Spleen (tissue), 11 donors: ENCODE results near the gene SCGB1A1. TPM values are rescaled to one million over a fixed set of nuclear protein-coding genes. Genes with fewer than 3 reads are reported as not detected.
A peak's percentile ranks its signal among the peaks of the same experiment; 100 is the strongest.

ENCODE experiments used
- DNase-seq: peaks from one replicate; pipeline ENCODE4 v3.0.0-alpha.2; 2020
- H3K27ac ChIP-seq, 8 donors: fragments of 200-600 bp; sonication (generic) in 7 of 8; 1 replicate in 4 of 8; 2 replicates in 4 of 8; pipeline versions ENCODE4 v1.5.0 to v1.8.0; 2016 to 2021; ENCODE audit warnings: inconsistent platforms in 4 of 8, mild to moderate bottlenecking in 4 of 8, moderate library complexity in 1 of 8
- H3K27me3 ChIP-seq, 7 donors: fragments of 200-600 bp; sonication (generic) in 6 of 7; replicated peaks in 1 of 7; 1 replicate in 4 of 7; 2 replicates in 3 of 7; pipeline versions ENCODE4 v1.5.0 to v1.8.0; 2016 to 2021; ENCODE audit warnings: inconsistent platforms in 3 of 7, mild to moderate bottlenecking in 1 of 7
- H3K36me3 ChIP-seq, 6 donors: fragments of 200-600 bp; sonication (generic) in 5 of 6; 1 replicate in 4 of 6; 2 replicates in 2 of 6; pipeline versions ENCODE4 v1.5.0 to v1.8.0; 2016 to 2021; ENCODE audit warnings: inconsistent platforms in 2 of 6
- H3K4me1 ChIP-seq, 6 donors: fragments of 200-600 bp; sonication (generic) in 5 of 6; 1 replicate in 3 of 6; 2 replicates in 3 of 6; pipeline versions ENCODE4 v1.5.0 to v1.8.0; 2016 to 2021; ENCODE audit warnings: inconsistent platforms in 3 of 6
- H3K4me3 ChIP-seq, 8 donors: fragments of 200-600 bp; sonication (generic) in 7 of 8; 1 replicate in 4 of 8; 2 replicates in 4 of 8; pipeline versions ENCODE4 v1.5.0 to v1.8.0; 2016 to 2021; ENCODE audit warnings: inconsistent platforms in 4 of 8, mild to moderate bottlenecking in 4 of 8, moderate library complexity in 2 of 8
- H3K9me3 ChIP-seq, 8 donors: fragments of 200-600 bp; sonication (generic) in 7 of 8; 1 replicate in 4 of 8; 2 replicates in 4 of 8; pipeline versions ENCODE4 v1.5.0 to v1.8.0; 2016 to 2021; ENCODE audit warnings: inconsistent platforms in 4 of 8
- POLR2A ChIP-seq, 3 donors: fragments of 450-650 bp; IDR thresholded peaks; one replicate each; pipeline ENCODE4 v1.5.1; 2017; ENCODE audit warnings: antibody characterized with exemption in 3 of 3, mild to moderate bottlenecking in 1 of 3
- POLR2AphosphoS5 ChIP-seq, 3 donors: sonication (generic); formaldehyde crosslinking; IDR thresholded peaks; one replicate each; pipeline ENCODE4 v1.5.1; 2017; ENCODE audit warnings: antibody characterized with exemption in 3 of 3
- WGBS, 5 donors: extraction: QIAGEN DNeasy Blood & Tissue Kit in 3 of 5; methylation state at CpG; one replicate each; pipeline versions ENCODE4 v1.1.5 to v1.1.7; 2013 to 2018; 5-methylcytosine and 5-hydroxymethylcytosine counted together
- intact Hi-C: fragments of 100-400 bp; cut with DNase I; formaldehyde crosslinking; loops from one replicate; pipeline ENCODE4 v1.15.0; 2023; ENCODE audit warnings: low total_unique reads
- polyA plus RNA-seq, 3 donors: library from polyadenylated mRNA; stranded (reverse); fragments of 200-250 nt; gene quantifications; one replicate each; pipeline ENCODE4 v1.2.1, GENCODE V29; 2013
- total RNA-seq, 7 donors: library from RNA; depleted of rRNA in 3 of 7; stranded (reverse); fragments of >200 nt in 3 of 7; fragmentation: NEBNext Ultra II Directional in 4 of 7; extraction: Animal tissue kit (Norgen Biotek cat#: 25700) in 4 of 7; gene quantifications; one replicate each; pipeline versions ENCODE4 v1.1.0 to v1.2.1, GENCODE V29; 2016 to 2021
- TF ChIP-seq, protein P1 (sequence below), 11 experiments: fragments of 200-600 bp in 7 of 11; fragments of 450-650 bp in 4 of 11; sonication (generic) in 4 of 11; IDR thresholded peaks in 8 of 11; conservative IDR thresholded peaks in 3 of 11; 1 replicate in 7 of 11; 2 replicates in 4 of 11; pipeline versions ENCODE4 v1.4.0 to v1.8.0; 2016 to 2021; ENCODE audit warnings: antibody characterized with exemption in 11 of 11, inconsistent platforms in 4 of 11, mild to moderate bottlenecking in 1 of 11
- donor health status: healthy with polysubstance abuse.
- donor health status: DM: no; HTN: no; CAD: no; lungs with moderate emphysema.
- donor health status: DM: no; HTN: no; CAD: no.
- donor health status: Bipolar disorder and iron deficiency.
- donor health status: healthy.
- donor health status: DM: no; HTN: no; CAD: no.
- donor health status: DM: yes; HTN: yes; CAD: no.

Gene SCGB1A1
- total and polyA plus RNA-seq, 10 donors, result 0.35 TPM; not detected in 9

DNA sequence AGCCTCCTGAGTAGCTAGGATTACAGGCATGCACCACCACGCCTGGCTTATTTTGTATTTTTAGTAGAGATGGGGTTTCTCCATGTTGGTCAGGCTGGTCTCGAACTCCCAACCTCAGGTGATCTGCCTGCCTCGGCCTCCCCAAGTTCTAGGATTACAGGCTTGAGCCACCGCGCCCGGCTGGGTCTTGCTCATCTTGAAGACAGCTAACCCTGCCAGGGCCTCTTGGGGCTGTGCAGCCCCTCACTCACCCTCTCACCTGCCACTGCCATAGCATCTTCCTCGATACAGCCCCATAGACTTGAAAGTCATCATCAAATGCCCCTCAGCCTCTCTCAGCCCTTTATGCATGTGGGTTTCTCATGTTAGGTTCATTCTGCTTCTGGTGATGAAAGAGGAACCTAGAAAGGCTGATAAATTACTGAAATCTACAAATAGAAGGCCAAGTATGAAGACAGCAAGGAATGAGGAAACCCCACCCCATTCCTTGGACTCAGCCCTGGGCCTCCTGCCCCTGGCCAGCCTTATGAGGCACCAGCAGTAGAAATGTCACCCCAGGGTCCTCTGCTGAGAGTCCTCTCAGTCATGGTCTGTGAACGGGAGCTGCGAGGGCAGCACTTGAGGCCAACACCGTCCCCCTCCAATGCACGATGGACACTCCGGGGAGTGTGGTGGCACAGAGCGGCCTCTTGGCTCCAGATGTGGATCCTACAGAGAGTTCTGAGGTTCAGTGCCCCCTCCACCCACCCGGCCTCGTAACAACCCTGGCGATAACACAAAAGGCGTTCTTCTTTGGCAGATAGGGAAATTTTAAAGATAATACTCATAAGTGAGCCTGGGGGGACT, 24.8 kb downstream of the SCGB1A1 start:
- Histone ChIP-seq H3K27me3 (peaks cover 0 to 18% (median 0%) of the 10 kb centered on the region in 7 donors), H3K4me3 (peak overlapping the region in 4 of 8 donors; percentile 27 to 68 (median 31)), H3K36me3 (no peaks in the 10 kb centered on the region), H3K4me1 (peaks cover 7 to 45% (median 26%) of the 10 kb centered on the region in 6 donors), H3K9me3 (no peaks in the 10 kb centered on the region), H3K27ac (peak overlapping the region; percentile 60 to 91 (median 81))
- 66 to 84% (median 76%) methylated on average over 16 to 17 of the region's 17 CpGs for WGBS, 5 donors
- DNase-seq, result no peak
- TF ChIP-seq POLR2A (IDR thresholded peaks at IDR 0.05) (no peak), POLR2AphosphoS5 (IDR thresholded peaks at IDR 0.05) (no peak)
- TF ChIP-seq, protein P1, sequence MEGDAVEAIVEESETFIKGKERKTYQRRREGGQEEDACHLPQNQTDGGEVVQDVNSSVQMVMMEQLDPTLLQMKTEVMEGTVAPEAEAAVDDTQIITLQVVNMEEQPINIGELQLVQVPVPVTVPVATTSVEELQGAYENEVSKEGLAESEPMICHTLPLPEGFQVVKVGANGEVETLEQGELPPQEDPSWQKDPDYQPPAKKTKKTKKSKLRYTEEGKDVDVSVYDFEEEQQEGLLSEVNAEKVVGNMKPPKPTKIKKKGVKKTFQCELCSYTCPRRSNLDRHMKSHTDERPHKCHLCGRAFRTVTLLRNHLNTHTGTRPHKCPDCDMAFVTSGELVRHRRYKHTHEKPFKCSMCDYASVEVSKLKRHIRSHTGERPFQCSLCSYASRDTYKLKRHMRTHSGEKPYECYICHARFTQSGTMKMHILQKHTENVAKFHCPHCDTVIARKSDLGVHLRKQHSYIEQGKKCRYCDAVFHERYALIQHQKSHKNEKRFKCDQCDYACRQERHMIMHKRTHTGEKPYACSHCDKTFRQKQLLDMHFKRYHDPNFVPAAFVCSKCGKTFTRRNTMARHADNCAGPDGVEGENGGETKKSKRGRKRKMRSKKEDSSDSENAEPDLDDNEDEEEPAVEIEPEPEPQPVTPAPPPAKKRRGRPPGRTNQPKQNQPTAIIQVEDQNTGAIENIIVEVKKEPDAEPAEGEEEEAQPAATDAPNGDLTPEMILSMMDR (IDR thresholded peaks at IDR 0.05 in 8 of 11, conservative IDR thresholded peaks at IDR 0.05 in 3 of 11), result no peak
- intact Hi-C loops, result no loop called here

DNA sequence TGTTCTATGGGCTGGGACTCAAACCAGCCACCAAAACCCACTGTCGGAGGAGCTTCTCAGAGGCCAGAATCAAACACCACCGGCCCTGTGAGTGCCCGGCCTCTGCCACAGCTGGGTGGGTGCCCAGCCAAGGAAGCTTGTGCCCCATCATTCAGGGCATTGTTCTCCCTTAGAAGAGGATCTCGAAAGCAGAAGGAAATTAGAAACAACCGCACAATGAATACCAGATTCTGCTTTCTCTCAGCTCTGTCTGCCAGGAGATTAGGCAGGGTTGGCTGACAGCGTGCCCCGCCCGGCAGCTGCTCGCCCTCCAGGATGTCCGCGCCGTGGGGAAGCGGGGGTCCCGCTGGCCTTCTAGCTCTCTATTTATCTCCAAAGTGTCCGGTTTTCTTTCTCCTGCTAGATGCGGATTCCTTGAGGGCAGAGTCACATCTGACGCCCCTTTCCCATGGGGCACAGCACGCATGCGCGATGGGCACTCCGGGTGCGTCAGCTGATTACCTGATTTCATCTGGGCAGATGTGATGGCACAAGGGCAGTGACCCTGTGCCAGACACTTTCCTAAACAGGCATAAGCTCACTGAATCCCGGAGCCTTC, 25.5 kb downstream of the SCGB1A1 start:
- H3K27ac ChIP-seq, result peak overlapping the region; percentile 60 to 91 (median 81)
- peaks cover 0 to 18% (median 0%) of the 10 kb centered on the region in 7 donors for H3K27me3 ChIP-seq
- H3K4me3 ChIP-seq, result peak overlapping the region in 7 of 8 donors; percentile 24 to 68 (median 27)
- intact Hi-C loops, result no loop called here
- TF ChIP-seq, protein P1 (IDR thresholded peaks at IDR 0.05 in 8 of 11, conservative IDR thresholded peaks at IDR 0.05 in 3 of 11), result no peak
- TF ChIP-seq POLR2A (IDR thresholded peaks at IDR 0.05) (no peak), POLR2AphosphoS5 (IDR thresholded peaks at IDR 0.05) (peak; percentile 48 to 67 (median 65))
- no peaks in the 10 kb centered on the region for H3K9me3 ChIP-seq
- DNase-seq, result peak; percentile 85
- WGBS, 5 donors, result 10 to 33% (median 23%) methylated on average over 22 to 23 of the region's 23 CpGs
- peaks cover 7 to 45% (median 26%) of the 10 kb centered on the region in 6 donors for H3K4me1 ChIP-seq
- H3K36me3 ChIP-seq, result no peaks in the 10 kb centered on the region

DNA sequence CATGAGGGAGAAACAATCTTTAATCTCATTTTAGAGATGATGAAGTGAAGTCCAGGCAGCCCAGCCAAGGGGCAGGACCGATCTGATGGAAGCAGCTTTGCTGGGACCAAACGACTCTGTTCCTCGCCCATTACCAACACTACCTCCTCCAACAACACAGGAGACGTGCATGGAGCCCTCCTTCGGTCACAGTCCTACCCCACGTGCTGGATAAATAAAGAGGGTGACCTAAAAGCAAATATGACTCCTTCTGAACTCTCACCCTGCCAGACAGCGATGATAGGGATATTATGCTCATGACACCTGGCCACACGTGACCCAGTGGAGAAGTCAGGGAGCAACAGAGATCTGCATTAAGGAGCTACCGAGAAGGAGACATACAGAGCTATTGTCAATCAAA, 26.0 kb downstream of the SCGB1A1 start:
- no peak for TF ChIP-seq POLR2A (IDR thresholded peaks at IDR 0.05)
- WGBS, 5 donors, result 58 to 71% (median 62%) methylated on average over 9 of the region's 9 CpGs
- H3K27ac ChIP-seq, result peak overlapping the region; percentile 60 to 91 (median 81)
- H3K9me3 ChIP-seq, result no peaks in the 10 kb centered on the region
- H3K27me3 ChIP-seq, result peaks cover 0 to 18% (median 0%) of the 10 kb centered on the region in 7 donors
- peak overlapping the region in 7 of 8 donors; percentile 24 to 68 (median 27) for H3K4me3 ChIP-seq
- intact Hi-C loops, result no loop called here
- H3K4me1 ChIP-seq, result peaks cover 7 to 44% (median 26%) of the 10 kb centered on the region in 6 donors
- H3K36me3 ChIP-seq, result no peaks in the 10 kb centered on the region
- no peak for DNase-seq

DNA sequence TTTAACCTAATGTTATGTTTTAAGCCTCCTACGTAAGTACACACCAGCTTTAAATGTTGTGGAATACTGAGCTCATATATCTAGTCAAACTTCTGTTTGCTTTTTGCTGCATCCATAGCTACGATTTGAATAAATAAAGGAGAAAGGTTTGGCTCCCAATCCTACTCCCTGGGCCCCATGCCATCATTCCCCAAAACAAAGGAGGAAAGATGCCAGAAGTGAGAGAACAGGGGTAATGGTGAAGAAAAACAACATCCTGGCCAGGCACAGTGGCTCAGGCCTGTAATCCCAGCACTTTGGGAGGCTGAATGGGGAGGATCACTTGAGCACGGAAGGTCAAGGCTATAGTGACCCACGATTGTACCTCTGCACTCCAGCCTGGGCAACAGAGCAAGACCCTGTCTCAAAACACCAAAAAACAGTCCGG, 26.5 kb downstream of the SCGB1A1 start:
- intact Hi-C loops, result no loop called here
- TF ChIP-seq POLR2AphosphoS5 (IDR thresholded peaks at IDR 0.05), result no peak
- TF ChIP-seq, protein P1 (IDR thresholded peaks at IDR 0.05 in 8 of 11, conservative IDR thresholded peaks at IDR 0.05 in 3 of 11), result no peak
- no peak for TF ChIP-seq POLR2A (IDR thresholded peaks at IDR 0.05)
- Histone ChIP-seq H3K27ac (no peak overlapping the region), H3K4me3 (no peak overlapping the region), H3K36me3 (no peaks in the 10 kb centered on the region), H3K27me3 (peaks cover 0 to 18% (median 0%) of the 10 kb centered on the region in 7 donors), H3K4me1 (peaks cover 7 to 39% (median 25%) of the 10 kb centered on the region in 6 donors), H3K9me3 (no peaks in the 10 kb centered on the region)
- DNase-seq, result no peak
- 81 to 94% (median 89%) methylated on average over 5 of the region's 5 CpGs for WGBS, 5 donors
